Panc1 (cell line): ENCODE data around the gene ALG9. TPM values are rescaled to one million over a fixed set of nuclear protein-coding genes. Genes with fewer than 3 reads are reported as not detected.

Experiments used
- ATAC-seq: fragments of 200-7000 bp; cut with Tn5 transposase; 2 replicates; pipeline ENCODE4 v1.9.1; 2020; ENCODE audit warnings: mild to moderate bottlenecking, moderate library complexity
- BruUV-seq: library from RNA; stranded (reverse); fragments of 400-500 nt; replicated peaks from 2 replicates; lab custom pipeline; 2021; lab: Mats Ljungman, UMichigan
- CTCF ChIA-PET: fragments of 300-600 bp; sonication (Branson Sonifier 250); formaldehyde crosslinking; loops from one replicate; lab custom pipeline; 2022; ENCODE audit warnings: antibody characterized with exemption; lab: Charles Lee
- POLR2A ChIA-PET: fragments of 300-600 bp; sonication (Branson Sonifier 250); formaldehyde crosslinking; loops from one replicate; lab custom pipeline; 2022; ENCODE audit warnings: antibody characterized with exemption; lab: Charles Lee
- DNase-seq: peaks from one replicate; pipeline ENCODE4 v3.0.0-alpha.2; 2010; ENCODE audit warnings: low read depth, low spot score
- H3K27ac ChIP-seq: 2 replicates; pipeline ENCODE4 v1.5.1; 2011; ENCODE audit warnings: mild to moderate bottlenecking, low read length, inconsistent platforms
- H3K27me3 ChIP-seq: fragments of 200-500 bp; sonication (Bioruptor generic); 2 replicates; pipeline ENCODE4 v1.6.0; 2014; ENCODE audit warnings: low read length, inconsistent platforms; ENCODE audit not compliant: control insufficient read depth, insufficient read depth
- H3K36me3 ChIP-seq: fragments of 200-500 bp; sonication (Bioruptor generic); 2 replicates; pipeline ENCODE4 v1.5.1; 2014; ENCODE audit warnings: inconsistent platforms, mild to moderate bottlenecking, low read length, moderate library complexity; ENCODE audit not compliant: control insufficient read depth, insufficient read depth
- H3K4me1 ChIP-seq: 2 replicates; pipeline ENCODE4 v1.5.1; 2011; ENCODE audit warnings: inconsistent platforms, mild to moderate bottlenecking, low read length, moderate library complexity; ENCODE audit not compliant: control insufficient read depth, insufficient read depth
- H3K4me3 ChIP-seq, 2 experiments: 2 replicates each; pipeline ENCODE4 v1.5.1; 2011 to 2012; ENCODE audit warnings: low read depth in 2 of 2, low read length in 2 of 2, mild to moderate bottlenecking in 2 of 2, inconsistent platforms in 1 of 2, moderate library complexity in 1 of 2
- H3K9me3 ChIP-seq: fragments of 200-500 bp; sonication (Bioruptor generic); 2 replicates; pipeline ENCODE4 v1.5.1; 2014; ENCODE audit warnings: low read depth, mild to moderate bottlenecking, inconsistent platforms, low read length, moderate library complexity; ENCODE audit not compliant: control insufficient read depth, insufficient read depth
- POLR2AphosphoS5 ChIP-seq: IDR thresholded peaks from 2 replicates; pipeline ENCODE4 v1.6.1; 2012; ENCODE audit warnings: mild to moderate bottlenecking, low read depth, low read length, moderate library complexity
- SIN3A ChIP-seq: IDR thresholded peaks from 2 replicates; pipeline ENCODE4 v1.6.1; 2012; ENCODE audit warnings: low read depth, mild to moderate bottlenecking, low read length, moderate library complexity, borderline replicate concordance; ENCODE audit not compliant: insufficient read depth
- TCF7L2 ChIP-seq: IDR thresholded peaks from 2 replicates; pipeline ENCODE4 v1.6.1; 2011; ENCODE audit warnings: mild to moderate bottlenecking, low read depth, low read length, inconsistent platforms
- in situ Hi-C: cut with HindIII; loops from 2 replicates; pipeline ENCODE4 v1.10.0; 2016; ENCODE audit warnings: low sequenced_read_pairs, low pct_unique_long_range_greater_than_20kb
- intact Hi-C: fragments of 100-400 bp; cut with micrococcal nuclease; formaldehyde crosslinking; loops from one replicate; pipeline ENCODE4 v1.10.0; 2022; ENCODE audit not compliant: unreplicated experiment
- total RNA-seq: library from RNA; stranded (reverse); gene quantifications from one replicate; pipeline ENCODE4 v1.2.1, GENCODE V29; 2021; ENCODE audit not compliant: unreplicated experiment
- TF ChIP-seq, protein P1 (sequence below), 2 experiments: IDR thresholded peaks; 2 replicates each; pipeline ENCODE4 v1.6.1; 2011 to 2012; ENCODE audit warnings: low read depth in 2 of 2, control low read depth in 1 of 2, low read length in 1 of 2, mild to moderate bottlenecking in 1 of 2, moderate library complexity in 1 of 2; ENCODE audit not compliant: insufficient read depth in 1 of 2
- TF ChIP-seq, protein P2 (sequence below): fragments of 450-650 bp; IDR thresholded peaks from 2 replicates; pipeline ENCODE4 v1.5.1; 2017; ENCODE audit warnings: mild to moderate bottlenecking

ALG9 gene
- total RNA-seq, 1 experiment from 2014 or later: 27.1 TPM

DNA sequence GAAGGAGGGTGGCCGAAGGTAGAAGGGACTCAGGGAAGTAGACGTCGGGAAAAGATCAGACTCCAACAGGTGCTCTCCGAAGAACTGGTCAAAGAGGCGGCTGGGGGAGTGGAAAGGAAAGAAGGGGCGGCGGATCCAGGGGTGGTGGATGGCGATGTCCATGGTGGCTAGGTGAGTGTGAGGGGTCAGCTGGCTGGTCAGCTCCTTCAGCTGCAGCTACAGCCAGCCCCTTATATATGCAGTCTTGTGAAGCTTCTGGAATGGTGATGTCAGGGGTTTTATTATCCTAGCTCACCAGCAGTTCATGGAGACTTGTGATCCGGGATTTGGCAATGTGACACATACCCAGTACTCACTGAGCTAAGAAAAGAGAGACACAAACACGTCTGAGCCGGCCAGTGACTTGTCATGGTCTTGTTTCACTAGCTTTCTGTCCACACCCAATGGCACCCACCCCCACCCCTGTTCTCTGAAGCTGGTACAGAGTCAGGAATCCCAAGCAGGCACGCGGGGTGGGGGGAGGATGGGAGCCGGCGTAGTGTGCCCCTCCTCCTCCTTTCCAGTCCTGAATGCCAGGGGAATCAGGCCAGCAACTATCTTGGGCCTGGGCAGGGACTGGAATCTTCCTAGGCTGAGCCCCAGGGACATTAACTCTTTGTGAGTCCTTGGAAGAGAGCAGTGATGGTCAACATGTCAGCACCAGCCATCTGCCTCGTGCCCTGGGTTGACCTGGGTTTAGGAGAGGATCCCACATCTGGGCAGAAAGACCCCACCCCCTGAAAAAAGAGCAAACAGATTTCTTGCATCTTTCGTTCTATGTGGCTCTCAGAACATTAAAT is 40.4 kb upstream of the ALG9 start, which contains the start of gene CRYAB:
Gene CRYAB, minus strand, starts transcription at position 208 of the 839 bp plus-strand sequence. Its CDS starts 46 bp downstream, at position 162.
- Histone ChIP-seq H3K36me3 (no peaks in the 10 kb centered on the region), H3K27me3 (peaks cover 12% of the 10 kb centered on the region), H3K9me3 (no peaks in the 10 kb centered on the region), H3K27ac (no peak within 1 kb of the TSS), H3K4me3 (peak within 1 kb of the TSS in 1 of 2 experiments; percentile 21; a peak in 1 of 4 replicates), H3K4me1 (peaks cover 8% of the 10 kb centered on the region)
- TF ChIP-seq, protein P1, sequence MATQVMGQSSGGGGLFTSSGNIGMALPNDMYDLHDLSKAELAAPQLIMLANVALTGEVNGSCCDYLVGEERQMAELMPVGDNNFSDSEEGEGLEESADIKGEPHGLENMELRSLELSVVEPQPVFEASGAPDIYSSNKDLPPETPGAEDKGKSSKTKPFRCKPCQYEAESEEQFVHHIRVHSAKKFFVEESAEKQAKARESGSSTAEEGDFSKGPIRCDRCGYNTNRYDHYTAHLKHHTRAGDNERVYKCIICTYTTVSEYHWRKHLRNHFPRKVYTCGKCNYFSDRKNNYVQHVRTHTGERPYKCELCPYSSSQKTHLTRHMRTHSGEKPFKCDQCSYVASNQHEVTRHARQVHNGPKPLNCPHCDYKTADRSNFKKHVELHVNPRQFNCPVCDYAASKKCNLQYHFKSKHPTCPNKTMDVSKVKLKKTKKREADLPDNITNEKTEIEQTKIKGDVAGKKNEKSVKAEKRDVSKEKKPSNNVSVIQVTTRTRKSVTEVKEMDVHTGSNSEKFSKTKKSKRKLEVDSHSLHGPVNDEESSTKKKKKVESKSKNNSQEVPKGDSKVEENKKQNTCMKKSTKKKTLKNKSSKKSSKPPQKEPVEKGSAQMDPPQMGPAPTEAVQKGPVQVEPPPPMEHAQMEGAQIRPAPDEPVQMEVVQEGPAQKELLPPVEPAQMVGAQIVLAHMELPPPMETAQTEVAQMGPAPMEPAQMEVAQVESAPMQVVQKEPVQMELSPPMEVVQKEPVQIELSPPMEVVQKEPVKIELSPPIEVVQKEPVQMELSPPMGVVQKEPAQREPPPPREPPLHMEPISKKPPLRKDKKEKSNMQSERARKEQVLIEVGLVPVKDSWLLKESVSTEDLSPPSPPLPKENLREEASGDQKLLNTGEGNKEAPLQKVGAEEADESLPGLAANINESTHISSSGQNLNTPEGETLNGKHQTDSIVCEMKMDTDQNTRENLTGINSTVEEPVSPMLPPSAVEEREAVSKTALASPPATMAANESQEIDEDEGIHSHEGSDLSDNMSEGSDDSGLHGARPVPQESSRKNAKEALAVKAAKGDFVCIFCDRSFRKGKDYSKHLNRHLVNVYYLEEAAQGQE (IDR thresholded peaks at IDR 0.05; ENCODE audit: insufficient read depth in 1 of 2, low read depth in 2 of 2, low read length in 1 of 2): no peak
- TF ChIP-seq POLR2AphosphoS5 (no peak), TCF7L2 (no peak), SIN3A (no peak)
- TF ChIP-seq, protein P2, sequence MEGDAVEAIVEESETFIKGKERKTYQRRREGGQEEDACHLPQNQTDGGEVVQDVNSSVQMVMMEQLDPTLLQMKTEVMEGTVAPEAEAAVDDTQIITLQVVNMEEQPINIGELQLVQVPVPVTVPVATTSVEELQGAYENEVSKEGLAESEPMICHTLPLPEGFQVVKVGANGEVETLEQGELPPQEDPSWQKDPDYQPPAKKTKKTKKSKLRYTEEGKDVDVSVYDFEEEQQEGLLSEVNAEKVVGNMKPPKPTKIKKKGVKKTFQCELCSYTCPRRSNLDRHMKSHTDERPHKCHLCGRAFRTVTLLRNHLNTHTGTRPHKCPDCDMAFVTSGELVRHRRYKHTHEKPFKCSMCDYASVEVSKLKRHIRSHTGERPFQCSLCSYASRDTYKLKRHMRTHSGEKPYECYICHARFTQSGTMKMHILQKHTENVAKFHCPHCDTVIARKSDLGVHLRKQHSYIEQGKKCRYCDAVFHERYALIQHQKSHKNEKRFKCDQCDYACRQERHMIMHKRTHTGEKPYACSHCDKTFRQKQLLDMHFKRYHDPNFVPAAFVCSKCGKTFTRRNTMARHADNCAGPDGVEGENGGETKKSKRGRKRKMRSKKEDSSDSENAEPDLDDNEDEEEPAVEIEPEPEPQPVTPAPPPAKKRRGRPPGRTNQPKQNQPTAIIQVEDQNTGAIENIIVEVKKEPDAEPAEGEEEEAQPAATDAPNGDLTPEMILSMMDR: no peak
- intact Hi-C loops: no loop called here
- in situ Hi-C loops: no loop called here
- ChIA-PET CTCF (no interaction called here), POLR2A (no interaction called here)
- ATAC-seq: peak; percentile 64
- DNase-seq: no peak
- no TSS peak for BruUV-seq

DNA sequence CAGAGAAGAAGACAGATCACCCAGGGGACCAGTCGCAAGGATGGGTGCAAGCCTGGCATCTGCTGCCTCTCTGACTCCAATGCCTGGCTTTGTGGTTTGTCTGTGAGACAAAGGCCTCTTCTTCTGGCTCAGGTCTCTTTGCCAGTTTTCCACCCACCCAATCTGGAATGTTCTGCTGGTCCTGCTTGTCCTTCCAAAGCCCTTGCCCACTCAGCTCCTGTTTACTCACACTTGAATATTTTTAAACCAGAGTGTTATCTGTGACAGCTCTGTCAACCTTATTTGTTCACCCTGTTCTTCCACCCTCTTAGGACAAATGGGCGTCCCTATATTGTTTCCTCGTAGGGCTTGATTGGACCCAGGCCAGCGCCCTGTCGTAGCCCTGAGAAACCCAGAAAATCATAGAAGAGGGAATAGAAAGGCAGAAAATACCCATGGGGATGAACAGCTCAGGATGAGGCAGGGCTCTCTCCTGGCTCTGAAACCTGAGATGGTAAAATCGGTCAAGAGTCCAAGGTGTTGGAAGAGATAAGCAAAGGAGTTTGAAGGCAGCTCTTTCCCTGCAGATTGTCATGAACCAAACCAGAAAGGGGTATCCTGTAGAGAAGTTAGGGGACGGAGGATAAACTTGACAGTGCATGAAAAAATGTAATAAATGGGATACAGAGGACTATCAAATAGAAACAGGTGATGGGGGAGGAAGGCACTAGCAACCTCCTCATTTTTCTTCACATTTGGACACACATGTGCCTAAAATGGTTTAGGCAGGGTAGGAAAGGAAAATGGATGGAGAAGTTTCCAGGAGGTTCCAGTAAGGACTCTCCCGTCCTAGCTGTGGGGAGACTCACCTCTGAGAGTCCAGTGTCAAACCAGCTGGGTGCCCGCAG is 39.5 kb upstream of the ALG9 start:
- no TSS peak for BruUV-seq
- in situ Hi-C loops (no loop called here), intact Hi-C loops (no loop called here)
- TF ChIP-seq TCF7L2 (no peak), POLR2AphosphoS5 (no peak), SIN3A (no peak)
- TF ChIP-seq, protein P2: no peak
- TF ChIP-seq, protein P1 (IDR thresholded peaks at IDR 0.05; ENCODE audit: insufficient read depth in 1 of 2, low read depth in 2 of 2, low read length in 1 of 2): no peak
- Histone ChIP-seq H3K9me3 (no peaks in the 10 kb centered on the region), H3K27ac (no peak overlapping the region), H3K27me3 (peaks cover 12% of the 10 kb centered on the region), H3K36me3 (no peaks in the 10 kb centered on the region), H3K4me1 (peaks cover 8% of the 10 kb centered on the region), H3K4me3 (no peak overlapping the region)
- CTCF ChIA-PET: no interaction called here
- POLR2A ChIA-PET: no interaction called here
- ATAC-seq: 0 out of 2 replicates have a peak, but pooled peaks have one; percentile 5
- DNase-seq: no peak
